Fibroblast of the aortic adventitia (primary cell): ENCODE results near the gene MED9. TPM values are rescaled to one million over a fixed set of nuclear protein-coding genes. Genes with fewer than 3 reads are reported as not detected.

ENCODE experiments used
- DNase-seq: peaks from one replicate; pipeline ENCODE4 v3.0.0-alpha.2; 2010; ENCODE audit warnings: low read depth
- H3K4me3 ChIP-seq: 2 replicates; pipeline ENCODE4 v1.5.1; 2011; ENCODE audit warnings: low read depth, mild to moderate bottlenecking, control low read depth, low read length, moderate library complexity
- total RNA-seq: library from RNA; depleted of rRNA; stranded (reverse); fragments of >200 nt; gene quantifications from 2 replicates; pipeline ENCODE4 v1.2.3, GENCODE V29; 2012; ENCODE audit warnings: low replicate concordance
- TF ChIP-seq, protein P1 (sequence below): IDR thresholded peaks from 2 replicates; pipeline ENCODE4 v1.5.1; 2011; ENCODE audit warnings: mild to moderate bottlenecking, low read length, control low read depth, inconsistent platforms; ENCODE audit not compliant: insufficient read depth

MED9 gene
- total RNA-seq, 1 donor: 10.9 TPM

DNA sequence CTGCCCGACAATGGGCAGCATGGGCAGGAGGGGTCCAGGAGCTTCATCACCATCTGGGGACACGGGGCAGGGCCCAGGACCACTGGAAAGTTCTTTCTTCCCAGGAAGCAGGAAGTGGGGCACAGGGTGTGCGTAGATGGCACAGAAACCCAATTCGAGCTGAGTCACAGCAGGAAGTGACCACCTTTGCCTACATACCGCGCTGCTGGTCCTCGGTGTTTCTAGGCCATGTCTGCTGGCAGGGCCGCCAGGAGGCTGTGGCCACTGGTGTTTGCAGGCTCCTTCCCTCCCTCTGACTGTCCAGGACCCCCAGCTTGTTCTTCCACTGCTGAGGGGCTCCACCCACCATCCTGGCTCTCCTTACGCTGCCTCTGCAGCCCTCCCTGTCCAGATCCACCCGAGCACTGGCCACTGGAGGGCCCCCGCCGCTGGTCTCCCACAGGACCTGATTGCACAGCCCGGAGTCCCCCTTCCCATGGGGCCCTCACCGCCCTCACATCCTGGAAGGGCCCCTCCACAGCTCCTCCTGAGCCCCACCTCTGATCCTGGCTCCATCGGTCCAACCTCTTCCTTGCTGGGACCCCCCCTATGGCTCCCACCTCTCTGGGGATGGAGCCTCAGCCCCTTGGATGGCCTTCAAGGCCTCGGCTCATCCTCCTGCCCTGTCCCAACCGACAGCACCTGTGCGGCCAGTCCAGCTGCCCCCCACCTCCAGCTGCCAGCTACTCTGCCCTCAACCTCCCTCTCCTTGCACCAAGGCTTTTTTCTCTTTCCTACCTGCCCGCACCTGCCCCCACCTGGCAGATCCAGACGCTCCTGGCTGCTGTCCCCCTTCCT, 33.9 kb downstream of the MED9 start:
- no peak overlapping the region for H3K4me3 ChIP-seq
- TF ChIP-seq, protein P1, sequence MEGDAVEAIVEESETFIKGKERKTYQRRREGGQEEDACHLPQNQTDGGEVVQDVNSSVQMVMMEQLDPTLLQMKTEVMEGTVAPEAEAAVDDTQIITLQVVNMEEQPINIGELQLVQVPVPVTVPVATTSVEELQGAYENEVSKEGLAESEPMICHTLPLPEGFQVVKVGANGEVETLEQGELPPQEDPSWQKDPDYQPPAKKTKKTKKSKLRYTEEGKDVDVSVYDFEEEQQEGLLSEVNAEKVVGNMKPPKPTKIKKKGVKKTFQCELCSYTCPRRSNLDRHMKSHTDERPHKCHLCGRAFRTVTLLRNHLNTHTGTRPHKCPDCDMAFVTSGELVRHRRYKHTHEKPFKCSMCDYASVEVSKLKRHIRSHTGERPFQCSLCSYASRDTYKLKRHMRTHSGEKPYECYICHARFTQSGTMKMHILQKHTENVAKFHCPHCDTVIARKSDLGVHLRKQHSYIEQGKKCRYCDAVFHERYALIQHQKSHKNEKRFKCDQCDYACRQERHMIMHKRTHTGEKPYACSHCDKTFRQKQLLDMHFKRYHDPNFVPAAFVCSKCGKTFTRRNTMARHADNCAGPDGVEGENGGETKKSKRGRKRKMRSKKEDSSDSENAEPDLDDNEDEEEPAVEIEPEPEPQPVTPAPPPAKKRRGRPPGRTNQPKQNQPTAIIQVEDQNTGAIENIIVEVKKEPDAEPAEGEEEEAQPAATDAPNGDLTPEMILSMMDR: no peak
- no peak for DNase-seq

DNA sequence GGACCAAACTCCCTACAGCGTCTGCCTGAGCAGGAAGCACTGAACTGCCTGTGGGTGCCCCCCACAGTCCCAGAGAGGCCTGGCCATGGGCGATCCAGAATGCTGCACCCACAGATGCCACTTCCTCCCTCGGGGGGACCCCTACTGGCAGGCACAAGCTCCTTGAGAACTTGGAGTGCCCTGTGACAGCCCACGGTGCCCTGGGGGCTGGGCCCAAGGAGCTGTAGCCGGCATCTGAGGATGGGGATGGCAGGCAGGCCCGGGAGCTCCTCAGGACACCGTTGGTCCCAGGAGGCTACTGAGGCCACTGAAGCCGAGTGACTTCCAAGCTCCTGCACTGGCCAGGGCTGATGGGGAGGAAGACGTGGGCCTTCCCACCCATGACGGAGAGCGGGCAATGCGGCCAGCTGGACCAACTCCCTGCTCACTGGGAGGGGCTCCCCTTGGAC, 34.5 kb downstream of the MED9 start:
- DNase-seq: no peak
- no peak overlapping the region for H3K4me3 ChIP-seq
- TF ChIP-seq, protein P1: no peak

DNA sequence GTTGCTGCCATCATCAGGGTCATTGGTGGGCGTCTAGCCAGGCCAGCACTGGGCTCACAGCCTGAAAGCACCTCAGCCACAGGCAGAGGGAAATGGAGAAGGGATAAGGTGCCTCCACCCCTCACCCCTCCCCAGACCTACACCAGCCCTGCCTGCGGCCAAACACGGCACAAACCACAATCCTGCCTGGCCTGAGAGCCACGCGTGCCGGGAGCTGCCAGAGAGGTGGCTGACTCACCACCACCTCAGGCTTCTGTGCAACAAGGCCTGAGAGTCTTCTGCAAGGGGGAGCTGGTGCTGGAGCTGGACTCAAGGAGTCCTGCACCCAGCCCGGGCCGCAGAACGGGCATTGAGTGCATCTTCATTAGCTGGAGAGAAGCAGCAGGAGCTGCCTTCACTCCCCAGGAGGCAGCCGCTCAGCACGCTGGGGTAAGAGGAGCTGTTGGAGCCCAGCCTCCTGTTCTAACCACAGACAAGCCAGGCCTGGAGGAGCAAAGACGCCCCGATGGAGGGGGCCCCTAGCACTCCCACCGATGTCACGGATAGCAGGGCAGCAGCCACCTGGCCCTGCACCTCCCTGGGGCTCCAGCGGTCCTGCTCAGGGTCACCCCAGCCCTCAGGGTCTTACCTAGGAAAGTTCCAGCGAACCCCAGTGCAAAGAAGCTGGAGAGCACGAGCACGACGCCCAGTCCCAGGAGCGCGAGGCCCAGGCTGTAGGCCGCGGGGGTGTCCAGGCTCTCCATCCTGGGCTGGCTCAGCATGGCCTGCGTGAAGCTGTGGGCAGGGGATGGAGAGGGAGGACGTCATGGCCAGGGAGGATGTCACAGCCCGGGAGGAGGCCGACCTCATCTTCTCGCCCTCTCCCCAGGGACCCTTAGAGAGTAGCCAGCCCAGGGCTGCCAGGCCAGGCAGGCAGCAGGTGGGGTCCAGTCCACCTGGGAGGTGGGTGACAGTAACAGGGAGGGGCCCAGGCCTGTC, 35.4 kb downstream of the MED9 start:
- H3K4me3 ChIP-seq: no peak overlapping the region
- peak; percentile 93 for DNase-seq
- TF ChIP-seq, protein P1: no peak

DNA sequence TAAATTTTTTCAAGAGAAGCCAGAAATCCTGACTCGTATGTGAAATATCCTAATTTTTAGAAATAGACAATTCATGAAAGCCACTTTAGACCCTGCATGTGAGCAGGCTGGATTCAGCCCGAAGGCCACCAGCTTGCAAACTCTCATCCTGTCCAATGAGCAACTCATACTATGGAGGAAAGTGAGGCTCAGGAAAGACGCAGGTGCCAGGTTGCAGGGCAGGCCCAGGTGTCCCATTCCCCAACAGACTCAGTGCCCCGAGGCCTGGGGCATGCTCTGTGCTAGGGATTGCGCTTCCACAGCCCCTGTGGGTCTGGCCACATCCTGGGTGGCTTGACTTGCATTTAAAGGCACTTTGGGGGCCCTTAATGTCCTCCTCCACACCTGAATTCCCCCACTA, 36.1 kb downstream of the MED9 start:
- no peak overlapping the region for H3K4me3 ChIP-seq
- TF ChIP-seq, protein P1: no peak
- no peak for DNase-seq

DNA sequence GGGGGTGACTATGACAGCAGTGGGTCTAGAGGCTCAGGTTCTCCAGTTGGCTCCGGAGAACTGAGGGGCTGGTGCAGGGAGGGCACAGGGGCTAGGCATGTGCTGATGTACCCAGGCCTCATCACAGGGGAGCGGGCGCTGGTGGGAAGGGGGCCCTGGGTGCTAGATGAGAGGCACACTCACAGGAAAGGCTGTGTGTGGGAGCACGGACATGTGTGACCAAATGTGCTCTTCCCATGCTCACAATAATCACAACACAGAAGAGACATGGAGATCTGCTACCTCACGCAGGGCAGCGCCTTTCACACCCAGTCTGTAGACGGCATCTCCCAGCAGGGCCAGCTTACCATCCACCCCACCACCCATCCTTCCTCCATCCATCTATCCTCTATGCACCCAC, 36.8 kb downstream of the MED9 start:
- TF ChIP-seq, protein P1: no peak
- DNase-seq: no peak

DNA sequence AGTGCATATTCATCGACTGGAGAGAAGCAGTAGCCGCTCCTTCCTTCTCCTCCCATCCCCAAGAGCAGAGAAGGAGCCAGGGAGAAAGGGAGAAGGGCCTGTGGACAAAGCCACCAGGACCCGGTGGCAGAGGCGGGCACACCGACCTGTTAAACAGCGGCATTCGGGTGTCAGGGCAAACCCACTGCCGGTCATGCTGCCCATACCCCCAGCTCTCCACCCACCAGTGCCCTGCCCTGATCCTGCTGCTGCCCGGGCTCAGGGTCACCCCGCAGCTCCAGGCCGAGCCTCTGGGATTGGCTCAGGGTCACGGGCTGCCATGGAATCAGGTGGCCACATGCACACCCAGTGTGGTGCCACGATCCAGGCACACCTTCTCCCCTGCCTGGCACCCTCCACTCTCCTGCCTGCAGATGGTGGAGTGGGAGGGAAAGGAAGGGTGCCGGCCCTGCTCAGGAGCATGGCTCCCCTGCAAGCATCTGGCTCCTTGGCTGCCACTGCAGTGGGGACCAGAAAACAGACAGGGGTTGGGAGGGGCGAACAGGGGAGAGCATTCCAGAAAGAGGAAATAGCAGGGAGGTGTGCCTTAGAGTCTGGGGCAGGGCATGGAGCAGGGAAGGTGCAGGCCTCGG, 37.7 kb downstream of the MED9 start:
- TF ChIP-seq, protein P1: no peak
- no peak for DNase-seq
- H3K4me3 ChIP-seq: no peak overlapping the region

More for the DNA sequence above, 36.8 kb downstream of the MED9 start:
- no peak overlapping the region for H3K4me3 ChIP-seq
